Natural killer cell (primary cell): ENCODE results near the gene NTSR2. TPM values are rescaled to one million over a fixed set of nuclear protein-coding genes. Genes with fewer than 3 reads are reported as not detected.

ENCODE experiments used
- ATAC-seq, 3 donors: fragments of 150-1000 bp in 2 of 3; fragments of 200-7000 bp in 1 of 3; cut with Tn5 transposase; 1 replicate in 1 of 3; 2 replicates in 2 of 3; pipeline ENCODE4 v1.10.0; 2021; ENCODE audit warnings: mild to moderate bottlenecking in 2 of 3, moderate library complexity in 2 of 3
- DNase-seq, 2 donors: peaks; one replicate each; pipeline versions ENCODE4 v3.0.0 to v3.0.0-alpha.2; 2013 to 2021; ENCODE audit warnings: mixed read lengths in 1 of 2
- H3K27ac ChIP-seq: one replicate; pipeline ENCODE4 v1.5.1; 2013; ENCODE audit warnings: mild to moderate bottlenecking, low read length
- H3K27me3 ChIP-seq: one replicate; pipeline ENCODE4 v1.6.1; 2013; ENCODE audit warnings: low read length; ENCODE audit not compliant: control insufficient read depth, insufficient read depth
- H3K36me3 ChIP-seq: one replicate; pipeline ENCODE4 v1.6.1; 2013; ENCODE audit warnings: low read length; ENCODE audit not compliant: control insufficient read depth, insufficient read depth
- H3K4me1 ChIP-seq: one replicate; pipeline ENCODE4 v1.6.1; 2013; ENCODE audit warnings: low read length; ENCODE audit not compliant: control insufficient read depth, insufficient read depth
- H3K4me3 ChIP-seq: one replicate; pipeline ENCODE4 v1.5.1; 2013; ENCODE audit warnings: low read length
- H3K9me3 ChIP-seq: one replicate; pipeline ENCODE4 v1.6.1; 2013; ENCODE audit warnings: low read length; ENCODE audit not compliant: control insufficient read depth, insufficient read depth
- H3K27ac Mint-ChIP-seq, 2 donors: one replicate each; pipeline ENCODE4 v1.8.0; 2022; ENCODE audit warnings: mild to moderate bottlenecking in 2 of 2, mixed read lengths in 2 of 2, moderate library complexity in 1 of 2
- H3K27me3 Mint-ChIP-seq, 2 donors: one replicate each; pipeline ENCODE4 v1.8.0; 2022; ENCODE audit warnings: low read depth in 2 of 2, mixed read lengths in 2 of 2
- H3K36me3 Mint-ChIP-seq: one replicate; pipeline ENCODE4 v1.8.0; 2022; ENCODE audit warnings: mixed read lengths
- H3K4me1 Mint-ChIP-seq, 2 donors: one replicate each; pipeline ENCODE4 v1.8.0; 2022; ENCODE audit warnings: mixed read lengths in 2 of 2
- H3K4me3 Mint-ChIP-seq: one replicate; pipeline ENCODE4 v1.8.0; 2022; ENCODE audit warnings: mild to moderate bottlenecking, moderate library complexity, mixed read lengths
- H3K9me3 Mint-ChIP-seq, 2 donors: one replicate each; pipeline ENCODE4 v1.8.0; 2022; ENCODE audit warnings: mixed read lengths in 2 of 2
- CTCF ChIP-seq: fragments of 200-600 bp; IDR thresholded peaks from one replicate; pipeline ENCODE4 v1.8.0; 2022; ENCODE audit warnings: antibody characterized with exemption
- WGBS: methylation state at CpG from one replicate; pipeline ENCODE4 v1.1.7; 2013; ENCODE audit warnings: missing lambda C conversion rate; ENCODE audit not compliant: insufficient coverage; 5-methylcytosine and 5-hydroxymethylcytosine counted together
- intact Hi-C: fragments of 100-400 bp; cut with micrococcal nuclease; formaldehyde crosslinking; loops from one replicate; pipeline ENCODE4 v1.14.2; 2022
- total RNA-seq, 4 donors: library from RNA; stranded (reverse); fragments of 120-200 nt in 1 of 4; gene quantifications; one replicate each; pipeline versions ENCODE4 v1.2.3 to v1.2.4, GENCODE V29; 2013 to 2022

The NTSR2 gene
- total RNA-seq, 3 donors from 2014 or later (not counting 1 experiment from before 2014, with no cell fraction given): not detected

GRCh38 chr2:11710632-11711353 is 40.8 kb upstream of the NTSR2 start:
- no peak for TF ChIP-seq CTCF
- Histone ChIP-seq H3K27ac (no peak overlapping the region), H3K9me3 (no peaks in the 10 kb centered on the region), H3K36me3 (no peaks in the 10 kb centered on the region), H3K4me3 (no peak overlapping the region), H3K27me3 (no peaks in the 10 kb centered on the region), H3K4me1 (no peaks in the 10 kb centered on the region)
- Mint-ChIP-seq H3K4me1 (no peaks in the 10 kb centered on the region), H3K4me3 (no peak overlapping the region), H3K9me3 (no peaks in the 10 kb centered on the region), H3K27ac (no peak overlapping the region), H3K27me3 (peaks cover 0 to 11% of the 10 kb centered on the region in 2 donors), H3K36me3 (no peaks in the 10 kb centered on the region)
- intact Hi-C loops: no loop called here
- ATAC-seq: no peak
- WGBS: 67% methylated on average over 3 of the region's 3 CpGs
- DNase-seq: no peak

GRCh38 chr2:11710210-11710609 is 40.2 kb upstream of the NTSR2 start:
- intact Hi-C loops: no loop called here
- ATAC-seq (no peak), DNase-seq (no peak)

GRCh38 chr2:11709293-11709692 is 39.3 kb upstream of the NTSR2 start:
- Histone ChIP-seq H3K4me1 (no peaks in the 10 kb centered on the region), H3K27me3 (no peaks in the 10 kb centered on the region), H3K9me3 (no peaks in the 10 kb centered on the region), H3K27ac (no peak overlapping the region), H3K4me3 (no peak overlapping the region), H3K36me3 (no peaks in the 10 kb centered on the region)
- WGBS: 92% methylated on average over 8 of the region's 8 CpGs
- intact Hi-C loops: no loop called here
- no peak for TF ChIP-seq CTCF
- Mint-ChIP-seq H3K27me3 (peaks cover 0 to 11% of the 10 kb centered on the region in 2 donors), H3K9me3 (no peaks in the 10 kb centered on the region), H3K36me3 (no peaks in the 10 kb centered on the region), H3K4me3 (no peak overlapping the region), H3K4me1 (no peaks in the 10 kb centered on the region), H3K27ac (no peak overlapping the region)
- no peak for DNase-seq
- no peak for ATAC-seq

More at GRCh38 chr2:11710210-11710609, 40.2 kb upstream of the NTSR2 start:
- WGBS: 95% methylated on average over 3 of the region's 3 CpGs
- Histone ChIP-seq H3K4me1 (no peaks in the 10 kb centered on the region), H3K36me3 (no peaks in the 10 kb centered on the region), H3K4me3 (no peak overlapping the region), H3K9me3 (no peaks in the 10 kb centered on the region), H3K27me3 (no peaks in the 10 kb centered on the region), H3K27ac (no peak overlapping the region)
- Mint-ChIP-seq H3K9me3 (no peaks in the 10 kb centered on the region), H3K36me3 (no peaks in the 10 kb centered on the region), H3K27ac (no peak overlapping the region), H3K27me3 (peaks cover 0 to 11% of the 10 kb centered on the region in 2 donors), H3K4me3 (no peak overlapping the region), H3K4me1 (no peaks in the 10 kb centered on the region)
- TF ChIP-seq CTCF: no peak

- Histone ChIP-seq H3K4me3 (no peak overlapping the region), H3K4me1 (no peaks in the 10 kb centered on the region), H3K27me3 (no peaks in the 10 kb centered on the region), H3K9me3 (no peaks in the 10 kb centered on the region), H3K27ac (no peak overlapping the region), H3K36me3 (no peaks in the 10 kb centered on the region)
- Mint-ChIP-seq H3K27ac (no peak overlapping the region), H3K4me1 (no peaks in the 10 kb centered on the region), H3K27me3 (peaks cover 0 to 11% of the 10 kb centered on the region in 2 donors), H3K4me3 (no peak overlapping the region), H3K36me3 (no peaks in the 10 kb centered on the region), H3K9me3 (no peaks in the 10 kb centered on the region)
- no peak for ATAC-seq
- TF ChIP-seq CTCF: no peak
- no peak for DNase-seq
- 93% methylated on average over 3 of the region's 3 CpGs for WGBS
- intact Hi-C loops: no loop called here
Observed at GRCh38 chr2:11708106-11708505, 38.1 kb upstream of the NTSR2 start.
